DND-41 (cell line): Measurements from ENCODE around the gene SLC5A11.

Experiments
- EZH2 ChIP-seq: IDR thresholded peaks from 3 replicates; pipeline ENCODE4 v1.6.1; 2012; ENCODE audit warnings: borderline replicate concordance, low read depth, mild to moderate bottlenecking, moderate library complexity, low read length, inconsistent platforms; ENCODE audit not compliant: severe bottlenecking
- TF ChIP-seq, protein P1 (sequence below): IDR thresholded peaks from 2 replicates; pipeline ENCODE4 v1.5.1; 2012; ENCODE audit warnings: borderline replicate concordance, low read length, moderate library complexity, mild to moderate bottlenecking; ENCODE audit not compliant: poor library complexity, severe bottlenecking; ENCODE audit errors: extremely low read depth

DNA sequence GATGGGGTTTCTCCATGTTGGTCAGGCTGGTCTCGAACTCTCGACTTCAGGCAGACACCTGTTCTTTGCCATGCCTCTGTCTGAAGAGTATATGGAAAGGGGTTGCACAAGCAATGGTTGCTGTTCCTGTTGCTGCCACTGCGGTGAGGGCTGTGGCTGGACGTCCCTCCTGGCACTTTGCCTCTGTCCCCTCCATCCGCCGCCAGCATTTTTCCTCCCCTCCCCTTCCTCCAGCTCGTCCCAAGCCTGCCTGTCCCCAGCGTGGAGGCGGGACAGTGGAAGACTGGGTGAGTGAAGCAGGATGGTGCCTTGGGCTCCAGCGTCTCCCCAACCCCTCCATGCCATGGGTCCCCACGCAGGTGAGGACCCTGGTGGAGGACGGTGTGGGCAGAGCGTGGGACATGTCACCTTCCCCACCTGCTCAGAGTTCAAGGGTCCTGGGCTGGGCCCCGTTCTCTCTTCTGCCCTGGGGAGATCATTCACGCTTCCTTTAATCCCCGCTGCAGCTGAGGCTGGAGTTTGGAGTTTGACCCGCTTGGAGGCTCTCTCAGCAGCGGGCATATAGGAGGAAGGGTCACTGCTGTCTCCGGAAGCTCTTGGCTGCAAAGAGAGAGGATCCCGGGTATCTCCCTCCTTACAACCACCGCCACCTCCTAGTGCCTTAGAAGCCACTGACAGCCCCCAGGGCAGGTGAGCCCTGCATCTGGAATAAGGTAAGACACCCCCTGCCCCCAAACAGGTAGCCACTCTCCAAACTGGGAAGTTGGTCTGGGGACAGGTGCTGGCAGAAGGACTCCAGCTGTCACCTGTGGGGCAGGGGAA lies at the start of gene SLC5A11:
- TF ChIP-seq, protein P1, sequence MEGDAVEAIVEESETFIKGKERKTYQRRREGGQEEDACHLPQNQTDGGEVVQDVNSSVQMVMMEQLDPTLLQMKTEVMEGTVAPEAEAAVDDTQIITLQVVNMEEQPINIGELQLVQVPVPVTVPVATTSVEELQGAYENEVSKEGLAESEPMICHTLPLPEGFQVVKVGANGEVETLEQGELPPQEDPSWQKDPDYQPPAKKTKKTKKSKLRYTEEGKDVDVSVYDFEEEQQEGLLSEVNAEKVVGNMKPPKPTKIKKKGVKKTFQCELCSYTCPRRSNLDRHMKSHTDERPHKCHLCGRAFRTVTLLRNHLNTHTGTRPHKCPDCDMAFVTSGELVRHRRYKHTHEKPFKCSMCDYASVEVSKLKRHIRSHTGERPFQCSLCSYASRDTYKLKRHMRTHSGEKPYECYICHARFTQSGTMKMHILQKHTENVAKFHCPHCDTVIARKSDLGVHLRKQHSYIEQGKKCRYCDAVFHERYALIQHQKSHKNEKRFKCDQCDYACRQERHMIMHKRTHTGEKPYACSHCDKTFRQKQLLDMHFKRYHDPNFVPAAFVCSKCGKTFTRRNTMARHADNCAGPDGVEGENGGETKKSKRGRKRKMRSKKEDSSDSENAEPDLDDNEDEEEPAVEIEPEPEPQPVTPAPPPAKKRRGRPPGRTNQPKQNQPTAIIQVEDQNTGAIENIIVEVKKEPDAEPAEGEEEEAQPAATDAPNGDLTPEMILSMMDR = no peak
- no peak for TF ChIP-seq EZH2
